HG03457 (cell line): ENCODE results near the gene NOTCH2.

Experiments used
- ATAC-seq: cut with Tn5 transposase; IDR thresholded peaks from one replicate; pipeline ENCODE4 v1.9.1; 2021; ENCODE audit warnings: moderate number of reproducible peaks; ENCODE audit not compliant: unreplicated experiment

The NOTCH2 gene

GRCh38 chr1:119882132-119883049 lies 187.1 kb downstream of the NOTCH2 start:
- no peak for ATAC-seq

GRCh38 chr1:119879510-119880434 lies 189.7 kb downstream of the NOTCH2 start:
- ATAC-seq, result no peak

- no peak for ATAC-seq
Observed at GRCh38 chr1:119878171-119878570, 191.3 kb downstream of the NOTCH2 start.

GRCh38 chr1:119874186-119874585 lies 195.3 kb downstream of the NOTCH2 start:
- no peak for ATAC-seq

GRCh38 chr1:119873135-119874015 lies 196.1 kb downstream of the NOTCH2 start:
- no peak for ATAC-seq

- ATAC-seq, result no peak
Observed at GRCh38 chr1:119871881-119872280, 197.6 kb downstream of the NOTCH2 start.

- no peak for ATAC-seq
Observed at GRCh38 chr1:119870917-119871596, 198.4 kb downstream of the NOTCH2 start.

- ATAC-seq, result no peak
Observed at GRCh38 chr1:119869995-119870394, 199.5 kb downstream of the NOTCH2 start.

- ATAC-seq, result no peak
Observed at GRCh38 chr1:119868176-119868575, 201.3 kb downstream of the NOTCH2 start.

GRCh38 chr1:119866451-119866850 lies 203.0 kb downstream of the NOTCH2 start:
- ATAC-seq, result no peak

GRCh38 chr1:119865627-119866026 lies 203.8 kb downstream of the NOTCH2 start:
- ATAC-seq, result no peak

- ATAC-seq, result no peak
Observed at GRCh38 chr1:119862276-119862675, 207.2 kb downstream of the NOTCH2 start.
